GM11168 (cell line): ENCODE measurements around the gene PCDHGA6.
"Not testable (repeated sequence)": the region's sequence is repeated elsewhere in the genome, so short reads cannot be mapped to it uniquely, and the experiment has no call there.

Source experiments
- in situ Hi-C: fragments of 300-500 bp; cut with MboI; formaldehyde crosslinking; loops from one replicate; pipeline ENCODE4 v1.12.0; 2022; ENCODE audit warnings: low sequenced_read_pairs; ENCODE audit not compliant: unreplicated experiment

PCDHGA6 gene

GRCh38 chr5:141373673-141374317 lies at the start of gene PCDHGA6:
PCDHGA6 (plus strand) TSS chr5:141373891; CDS start chr5:141374084, 193 bp downstream.
- in situ Hi-C loops = no loop called here

GRCh38 chr5:141326088-141326854 lies 47.4 kb upstream of the PCDHGA6 start:
- in situ Hi-C loops = no loop called here

- in situ Hi-C loops = no loop called here
Observed at GRCh38 chr5:141328231-141328630, 45.5 kb upstream of the PCDHGA6 start.

- in situ Hi-C loops = no loop called here
Observed at GRCh38 chr5:141330299-141331080, 43.2 kb upstream of the PCDHGA6 start, which contains the start of gene PCDHGA1. PCDHGA1 (plus strand) TSS chr5:141330514.

GRCh38 chr5:141332571-141332970 lies 41.1 kb upstream of the PCDHGA6 start:
- in situ Hi-C loops = not testable (repeated sequence)

GRCh38 chr5:141338538-141339306 lies 35.0 kb upstream of the PCDHGA6 start, which contains the start of gene PCDHGA2:
PCDHGA2 (plus strand) TSS chr5:141338760.
- in situ Hi-C loops = no loop called here

- in situ Hi-C loops = not testable (repeated sequence)
Observed at GRCh38 chr5:141340781-141341354, 32.8 kb upstream of the PCDHGA6 start.

GRCh38 chr5:141342773-141343172 lies 30.9 kb upstream of the PCDHGA6 start:
- in situ Hi-C loops = no loop called here

- in situ Hi-C loops = no loop called here
Observed at GRCh38 chr5:141343242-141343952, 30.3 kb upstream of the PCDHGA6 start, which contains the start of gene PCDHGA3. PCDHGA3 (plus strand) TSS chr5:141343829; CDS start chr5:141344034, 205 bp downstream.

- in situ Hi-C loops = no loop called here
Observed at GRCh38 chr5:141343953-141344463, 29.7 kb upstream of the PCDHGA6 start.

- in situ Hi-C loops = no loop called here
Observed at GRCh38 chr5:141345327-141345726, 28.4 kb upstream of the PCDHGA6 start.

- in situ Hi-C loops = not testable (repeated sequence)
Observed at GRCh38 chr5:141346017-141346416, 27.7 kb upstream of the PCDHGA6 start.

GRCh38 chr5:141349917-141350619 lies 23.6 kb upstream of the PCDHGA6 start, which contains the start of gene PCDHGB1:
PCDHGB1 (plus strand) TSS chr5:141350099; CDS start chr5:141350261, 162 bp downstream.
- in situ Hi-C loops = no loop called here

GRCh38 chr5:141351591-141351990 lies 22.1 kb upstream of the PCDHGA6 start:
- in situ Hi-C loops = no loop called here

- in situ Hi-C loops = no loop called here
Observed at GRCh38 chr5:141354900-141355469, 18.7 kb upstream of the PCDHGA6 start, which contains the start of gene PCDHGA4. PCDHGA4 (plus strand) TSS chr5:141355021; CDS start chr5:141355108, 87 bp downstream.

- in situ Hi-C loops = no loop called here
Observed at GRCh38 chr5:141355641-141356040, 18.1 kb upstream of the PCDHGA6 start.

GRCh38 chr5:141356133-141356532 lies 17.6 kb upstream of the PCDHGA6 start:
- in situ Hi-C loops = no loop called here

GRCh38 chr5:141356950-141357349 lies 16.7 kb upstream of the PCDHGA6 start:
- in situ Hi-C loops = no loop called here
